NB4 (cell line): Measurements from ENCODE around the gene RTL1.

Experiments used
- MYC ChIP-seq: IDR thresholded peaks from 2 replicates; pipeline ENCODE4 v1.6.1; 2011; ENCODE audit warnings: low read depth, low read length
- POLR2A ChIP-seq: IDR thresholded peaks from 2 replicates; pipeline ENCODE4 v1.6.1; 2011; ENCODE audit warnings: mild to moderate bottlenecking; ENCODE audit not compliant: insufficient read length; ENCODE audit errors: extremely low read depth
- TF ChIP-seq, protein P1 (sequence below): IDR thresholded peaks from one replicate; pipeline ENCODE4 v1.5.1; 2012; ENCODE audit warnings: low read depth, low read length
- TF ChIP-seq, protein P2 (sequence below): IDR thresholded peaks from 2 replicates; pipeline ENCODE4 v1.6.1; 2011; ENCODE audit warnings: low read depth, low read length

DNA sequence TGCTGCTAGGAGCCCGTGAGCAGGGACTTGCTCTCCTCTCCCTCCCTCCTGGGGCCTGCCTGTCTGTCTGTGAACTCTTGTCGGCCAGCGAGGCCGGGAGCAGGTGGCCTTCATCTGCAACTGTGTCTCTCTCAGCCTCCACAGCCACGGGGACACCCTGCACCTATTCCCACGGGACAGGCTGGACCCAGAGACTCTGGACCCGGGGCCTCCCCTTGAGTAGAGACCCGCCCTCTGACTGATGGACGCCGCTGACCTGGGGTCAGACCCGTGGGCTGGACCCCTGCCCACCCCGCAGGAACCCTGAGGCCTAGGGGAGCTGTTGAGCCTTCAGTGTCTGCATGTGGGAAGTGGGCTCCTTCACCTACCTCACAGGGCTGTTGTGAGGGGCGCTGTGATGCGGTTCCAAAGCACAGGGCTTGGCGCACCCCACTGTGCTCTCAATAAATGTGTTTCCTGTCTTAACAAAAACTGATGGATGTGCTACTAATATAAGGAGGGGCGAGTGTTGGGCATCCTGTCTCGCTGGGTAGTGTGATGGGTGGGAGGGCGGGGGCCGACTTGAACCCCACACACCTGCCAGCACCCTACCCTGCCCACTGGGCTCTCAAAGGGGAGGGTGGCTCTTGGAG is 42.9 kb downstream of the RTL1 start:
- TF ChIP-seq, protein P1, sequence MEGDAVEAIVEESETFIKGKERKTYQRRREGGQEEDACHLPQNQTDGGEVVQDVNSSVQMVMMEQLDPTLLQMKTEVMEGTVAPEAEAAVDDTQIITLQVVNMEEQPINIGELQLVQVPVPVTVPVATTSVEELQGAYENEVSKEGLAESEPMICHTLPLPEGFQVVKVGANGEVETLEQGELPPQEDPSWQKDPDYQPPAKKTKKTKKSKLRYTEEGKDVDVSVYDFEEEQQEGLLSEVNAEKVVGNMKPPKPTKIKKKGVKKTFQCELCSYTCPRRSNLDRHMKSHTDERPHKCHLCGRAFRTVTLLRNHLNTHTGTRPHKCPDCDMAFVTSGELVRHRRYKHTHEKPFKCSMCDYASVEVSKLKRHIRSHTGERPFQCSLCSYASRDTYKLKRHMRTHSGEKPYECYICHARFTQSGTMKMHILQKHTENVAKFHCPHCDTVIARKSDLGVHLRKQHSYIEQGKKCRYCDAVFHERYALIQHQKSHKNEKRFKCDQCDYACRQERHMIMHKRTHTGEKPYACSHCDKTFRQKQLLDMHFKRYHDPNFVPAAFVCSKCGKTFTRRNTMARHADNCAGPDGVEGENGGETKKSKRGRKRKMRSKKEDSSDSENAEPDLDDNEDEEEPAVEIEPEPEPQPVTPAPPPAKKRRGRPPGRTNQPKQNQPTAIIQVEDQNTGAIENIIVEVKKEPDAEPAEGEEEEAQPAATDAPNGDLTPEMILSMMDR, result no peak
- TF ChIP-seq MYC (no peak), POLR2A (no peak)
- TF ChIP-seq, protein P2, sequence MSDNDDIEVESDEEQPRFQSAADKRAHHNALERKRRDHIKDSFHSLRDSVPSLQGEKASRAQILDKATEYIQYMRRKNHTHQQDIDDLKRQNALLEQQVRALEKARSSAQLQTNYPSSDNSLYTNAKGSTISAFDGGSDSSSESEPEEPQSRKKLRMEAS, result no peak
